ENCODE results near the gene SLC39A12. TPM values are rescaled to one million over a fixed set of nuclear protein-coding genes. Genes with fewer than 3 reads are reported as not detected.

Gene SLC39A12
- total RNA-seq, 1 experiment from 2014 or later: not detected

- Histone ChIP-seq H3K27me3 (no peaks in the 10 kb centered on the region), H3K9me3 (replicated peaks) (no peaks in the 10 kb centered on the region), H3K27ac (no peak overlapping the region), H3K36me3 (no peaks in the 10 kb centered on the region), H3K4me1 (no peaks in the 10 kb centered on the region), H3K4me3 (no peak overlapping the region)
- peak in 1 of 2 experiments; percentile 4 for DNase-seq
Measured at GRCh38 chr10:17989908-17990767, 38.4 kb downstream of the SLC39A12 start.

GRCh38 chr10:17992266-17992665 lies 40.5 kb downstream of the SLC39A12 start:
- H3K9me3 ChIP-seq (replicated peaks): no peaks in the 10 kb centered on the region
- no peak for DNase-seq
- no peaks in the 10 kb centered on the region for H3K36me3 ChIP-seq
- H3K4me3 ChIP-seq: no peak overlapping the region
- no peak overlapping the region for H3K27ac ChIP-seq
- no peaks in the 10 kb centered on the region; the same call in 1 of the 2 replicates for H3K27me3 ChIP-seq
- H3K4me1 ChIP-seq: no peaks in the 10 kb centered on the region

DNA sequence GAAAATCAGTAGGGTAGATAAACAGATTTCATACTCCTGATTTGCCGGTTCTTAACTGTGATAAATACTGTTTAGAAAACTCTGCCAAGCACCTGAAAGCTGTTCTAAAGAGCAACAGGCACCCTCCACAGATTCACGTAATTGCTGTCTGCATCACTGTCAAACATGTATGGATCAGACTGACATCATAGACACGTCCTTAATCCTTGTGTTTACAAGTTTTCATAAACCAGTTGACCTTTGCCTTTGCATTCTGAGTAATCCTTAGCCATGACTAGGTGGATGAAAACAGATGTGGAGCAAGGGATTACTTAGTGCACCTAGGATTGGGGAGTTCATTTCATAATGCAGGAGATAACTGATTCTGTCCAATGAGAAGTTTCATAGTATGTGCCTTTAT lies 41.6 kb downstream of the SLC39A12 start:
- Histone ChIP-seq H3K4me1 (no peaks in the 10 kb centered on the region), H3K4me3 (no peak overlapping the region), H3K9me3 (replicated peaks) (no peaks in the 10 kb centered on the region), H3K27ac (no peak overlapping the region), H3K27me3 (no peaks in the 10 kb centered on the region; the same call in 1 of the 2 replicates), H3K36me3 (no peaks in the 10 kb centered on the region)
- no peak for DNase-seq

GRCh38 chr10:18000601-18001000 lies 48.9 kb downstream of the SLC39A12 start:
- H3K9me3 ChIP-seq (replicated peaks): no peaks in the 10 kb centered on the region
- no peaks in the 10 kb centered on the region; the same call in 1 of the 2 replicates for H3K27me3 ChIP-seq
- DNase-seq: no peak
- H3K27ac ChIP-seq: no peak overlapping the region
- H3K4me3 ChIP-seq: no peak overlapping the region
- H3K36me3 ChIP-seq: no peaks in the 10 kb centered on the region
- no peaks in the 10 kb centered on the region; the same call in 1 of the 2 replicates for H3K4me1 ChIP-seq

DNA sequence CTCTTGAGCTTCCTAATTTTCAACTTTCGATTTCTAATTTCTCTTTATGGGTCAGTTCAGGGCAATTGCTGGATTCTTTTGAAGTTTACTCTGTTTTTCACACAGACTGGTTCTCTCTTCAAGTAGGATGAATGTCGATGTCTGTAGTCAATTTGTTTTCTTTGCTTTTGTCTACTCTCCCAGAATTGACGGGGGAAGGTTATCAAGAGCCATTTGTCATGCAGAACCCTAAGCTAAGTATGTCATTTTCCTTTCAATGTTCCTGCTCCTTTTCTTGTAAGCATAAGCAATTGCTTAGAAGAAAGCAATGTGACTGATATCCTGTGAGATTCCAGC lies 53.7 kb downstream of the SLC39A12 start:
- Histone ChIP-seq H3K27me3 (no peaks in the 10 kb centered on the region), H3K36me3 (no peaks in the 10 kb centered on the region), H3K9me3 (replicated peaks) (no peaks in the 10 kb centered on the region), H3K4me1 (no peaks in the 10 kb centered on the region; the same call in 1 of the 2 replicates), H3K27ac (no peak overlapping the region), H3K4me3 (no peak overlapping the region)
- no peak for DNase-seq

DNA sequence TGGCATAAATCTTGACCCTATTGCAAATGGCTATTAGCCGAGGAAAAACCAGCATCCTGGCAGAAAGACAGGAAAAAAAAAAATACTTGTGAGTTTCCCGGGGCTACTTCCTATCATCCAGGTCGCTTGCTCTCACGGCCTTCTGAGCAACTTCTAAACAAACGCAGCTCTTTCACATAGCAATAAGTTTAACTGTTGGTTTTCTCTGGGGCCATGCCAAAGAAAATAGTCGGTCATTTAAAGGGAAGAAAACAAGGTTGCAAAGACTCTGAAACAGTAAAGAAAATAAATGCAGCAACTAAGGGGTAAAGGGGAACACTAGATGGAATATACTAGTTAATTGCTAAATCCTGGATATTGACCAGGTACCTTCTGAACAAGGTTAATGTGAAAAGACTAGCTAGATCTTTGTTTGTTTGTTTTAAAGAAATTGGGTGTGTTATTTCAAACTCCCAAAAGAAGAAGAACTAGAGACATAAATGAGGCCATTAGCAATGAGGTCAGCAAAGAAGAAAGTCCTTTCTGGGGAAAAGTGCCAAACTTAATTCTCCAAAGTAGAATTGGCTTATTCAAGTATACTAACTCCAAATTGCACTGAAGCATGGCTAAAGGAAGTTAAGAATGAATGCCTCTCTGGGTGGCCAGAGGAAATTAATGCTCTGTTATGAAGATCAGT lies 54.2 kb downstream of the SLC39A12 start:
- H3K9me3 ChIP-seq (replicated peaks): no peaks in the 10 kb centered on the region
- H3K4me3 ChIP-seq: no peak overlapping the region
- DNase-seq: peak in 1 of 2 experiments; percentile 39
- H3K36me3 ChIP-seq: no peaks in the 10 kb centered on the region
- H3K4me1 ChIP-seq: no peaks in the 10 kb centered on the region; the same call in 1 of the 2 replicates
- no peaks in the 10 kb centered on the region for H3K27me3 ChIP-seq
- H3K27ac ChIP-seq: no peak overlapping the region

DNA sequence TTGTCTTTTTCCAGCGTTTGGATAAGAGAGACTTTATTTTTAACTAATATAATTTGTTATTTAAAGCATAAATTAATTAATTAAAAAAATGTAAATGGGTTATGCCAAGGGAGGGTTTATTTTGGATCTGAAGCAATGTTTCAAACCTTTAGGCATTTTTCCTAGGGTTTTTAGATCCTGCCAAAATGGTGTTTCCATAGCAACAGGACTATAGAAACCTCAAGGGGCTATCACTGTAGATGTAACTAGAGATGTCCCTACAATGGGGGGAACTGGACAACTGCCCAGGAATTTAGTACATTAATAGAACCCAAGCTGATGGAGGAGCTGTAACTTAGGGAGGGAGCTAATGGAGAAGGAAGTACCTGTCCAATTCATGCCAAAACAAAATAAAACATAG lies 57.3 kb downstream of the SLC39A12 start:
- no peaks in the 10 kb centered on the region for H3K9me3 ChIP-seq (replicated peaks)
- H3K4me3 ChIP-seq: no peak overlapping the region
- DNase-seq: no peak
- no peak overlapping the region for H3K27ac ChIP-seq
- H3K4me1 ChIP-seq: no peaks in the 10 kb centered on the region; the same call in 1 of the 2 replicates
- no peaks in the 10 kb centered on the region for H3K27me3 ChIP-seq
- H3K36me3 ChIP-seq: no peaks in the 10 kb centered on the region

GRCh38 chr10:18010050-18010449 lies 58.3 kb downstream of the SLC39A12 start:
- no peaks in the 10 kb centered on the region for H3K27me3 ChIP-seq
- no peaks in the 10 kb centered on the region for H3K36me3 ChIP-seq
- no peak overlapping the region for H3K27ac ChIP-seq
- no peaks in the 10 kb centered on the region for H3K9me3 ChIP-seq (replicated peaks)
- no peaks in the 10 kb centered on the region; the same call in 1 of the 2 replicates for H3K4me1 ChIP-seq
- no peak overlapping the region for H3K4me3 ChIP-seq
- no peak for DNase-seq

DNA sequence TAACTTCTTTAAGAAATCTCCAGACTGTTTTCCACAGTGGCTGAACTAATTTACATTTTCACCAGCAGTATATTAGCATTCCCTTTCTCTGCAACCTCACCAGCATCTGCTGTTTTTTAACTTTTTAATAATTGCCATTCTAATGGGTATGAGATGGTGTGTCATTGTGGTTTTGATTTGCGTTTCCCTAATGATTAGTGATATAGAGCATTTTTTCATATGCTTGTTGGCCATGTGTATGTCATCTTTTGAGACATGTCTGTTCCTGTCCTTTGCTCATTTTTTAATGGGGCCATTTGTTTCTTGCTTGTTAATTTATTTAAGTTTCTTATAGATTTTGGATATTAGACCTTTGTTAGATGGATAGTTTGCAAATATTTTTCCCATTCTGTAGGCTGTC lies 68.8 kb downstream of the SLC39A12 start:
- DNase-seq: no peak
- H3K9me3 ChIP-seq (replicated peaks): no peaks in the 10 kb centered on the region
- H3K36me3 ChIP-seq: no peaks in the 10 kb centered on the region
- H3K27ac ChIP-seq: no peak overlapping the region
- no peaks in the 10 kb centered on the region for H3K4me1 ChIP-seq
- H3K4me3 ChIP-seq: no peak overlapping the region
- no peaks in the 10 kb centered on the region for H3K27me3 ChIP-seq

DNA sequence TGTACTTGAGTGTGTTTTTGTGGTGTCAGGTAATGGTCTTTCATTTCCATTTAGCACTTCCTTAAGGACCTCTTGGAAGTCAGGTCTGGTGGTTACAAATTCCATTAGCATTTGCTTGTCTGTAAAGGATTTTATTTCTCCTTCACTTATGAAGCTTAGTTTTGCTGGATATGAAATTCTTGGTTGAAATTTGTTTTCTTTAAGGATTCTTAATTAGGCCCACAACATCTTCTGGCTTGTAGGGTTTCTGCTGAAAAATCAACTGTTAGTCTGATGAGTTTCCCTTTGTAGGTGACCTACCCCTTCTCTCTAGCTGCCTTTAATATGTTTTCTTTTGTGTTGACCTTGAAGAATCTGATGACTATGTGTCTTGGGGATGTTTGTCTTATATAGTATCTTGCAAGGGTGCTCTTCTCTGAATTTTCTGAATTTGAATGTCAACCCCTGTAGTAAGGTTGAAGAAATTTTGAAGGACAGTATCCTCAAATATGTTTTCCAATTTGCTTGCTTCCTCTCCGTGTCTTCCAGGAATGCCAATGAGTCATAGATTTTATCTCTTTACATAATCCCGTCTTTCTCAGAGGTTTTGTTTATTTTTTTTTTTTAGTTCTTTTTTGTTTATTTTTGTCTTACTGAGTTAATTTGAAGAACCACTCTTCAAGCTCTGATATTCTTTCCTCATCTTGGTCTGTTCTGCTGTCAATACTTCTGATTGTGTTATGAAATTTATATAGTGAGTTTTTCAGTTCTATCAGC lies 70.2 kb downstream of the SLC39A12 start:
- DNase-seq: no peak
- Histone ChIP-seq H3K27me3 (no peaks in the 10 kb centered on the region), H3K4me3 (no peak overlapping the region)

GRCh38 chr10:18043148-18044006 lies 91.7 kb downstream of the SLC39A12 start:
- Histone ChIP-seq H3K36me3 (no peaks in the 10 kb centered on the region), H3K4me1 (no peaks in the 10 kb centered on the region), H3K4me3 (no peak overlapping the region), H3K27ac (no peak overlapping the region), H3K27me3 (no peaks in the 10 kb centered on the region), H3K9me3 (replicated peaks) (no peaks in the 10 kb centered on the region)
- no peak for DNase-seq

More for the DNA sequence above, 70.2 kb downstream of the SLC39A12 start:
- Histone ChIP-seq H3K9me3 (replicated peaks) (no peaks in the 10 kb centered on the region), H3K4me1 (no peaks in the 10 kb centered on the region), H3K27ac (no peak overlapping the region), H3K36me3 (no peaks in the 10 kb centered on the region)

DNA sequence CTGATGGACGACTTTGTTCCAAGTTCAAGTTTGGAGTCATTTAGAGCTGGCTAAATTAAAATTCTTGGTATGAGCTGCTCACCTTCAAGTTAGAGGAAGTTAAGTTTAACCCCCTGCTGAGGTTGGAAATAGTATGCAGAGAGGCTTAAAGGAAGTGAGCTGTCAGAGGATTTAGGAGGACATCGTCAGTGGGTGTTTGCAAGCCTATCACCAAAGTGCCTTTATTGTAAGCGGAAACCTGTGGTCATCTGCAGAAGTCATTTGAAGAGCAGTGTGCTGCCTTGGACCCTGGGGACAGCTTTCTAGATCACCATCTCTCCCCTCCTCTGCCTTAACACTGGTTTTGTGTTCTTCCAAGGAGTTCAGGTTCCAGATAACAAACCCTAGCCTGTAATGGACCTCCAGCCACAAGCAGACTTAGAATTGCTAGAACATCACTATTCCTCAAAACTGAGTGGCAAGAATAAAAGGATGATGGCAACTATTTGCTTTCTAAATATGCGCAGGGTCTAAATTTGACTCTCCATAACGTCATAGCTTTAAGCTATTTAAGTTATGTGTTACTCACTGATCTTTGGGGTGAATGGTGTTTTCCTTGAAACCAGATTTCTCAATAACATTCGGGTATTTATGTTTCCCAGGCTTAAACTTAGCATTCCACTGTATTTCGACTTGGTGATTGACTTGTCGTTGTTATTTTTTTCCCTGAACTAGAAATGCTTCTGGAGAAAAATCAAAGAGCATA lies 93.4 kb downstream of the SLC39A12 start:
- Histone ChIP-seq H3K27me3 (no peaks in the 10 kb centered on the region), H3K9me3 (replicated peaks) (no peaks in the 10 kb centered on the region), H3K36me3 (no peaks in the 10 kb centered on the region), H3K27ac (no peak overlapping the region), H3K4me3 (no peak overlapping the region), H3K4me1 (no peaks in the 10 kb centered on the region)
- DNase-seq: no peak

- DNase-seq: no peak
- H3K4me3 ChIP-seq: no peak overlapping the region
- H3K9me3 ChIP-seq (replicated peaks): no peaks in the 10 kb centered on the region
- no peak overlapping the region for H3K27ac ChIP-seq
- H3K27me3 ChIP-seq: no peaks in the 10 kb centered on the region
- no peaks in the 10 kb centered on the region for H3K4me1 ChIP-seq
- H3K36me3 ChIP-seq: no peaks in the 10 kb centered on the region
Measured at GRCh38 chr10:18056583-18056982, 104.9 kb downstream of the SLC39A12 start.

Measured in SJCRH30 (cell line).